ENCODE results near the gene TTC16. TPM values are rescaled to one million over a fixed set of nuclear protein-coding genes. Genes with fewer than 3 reads are reported as not detected.
A peak's percentile ranks its signal among the peaks of the same experiment; 100 is the strongest.

TTC16 gene
- total and polyA plus RNA-seq, 7 donors = 0.01 to 0.10 (median 0.03) TPM; not detected in 4

DNA sequence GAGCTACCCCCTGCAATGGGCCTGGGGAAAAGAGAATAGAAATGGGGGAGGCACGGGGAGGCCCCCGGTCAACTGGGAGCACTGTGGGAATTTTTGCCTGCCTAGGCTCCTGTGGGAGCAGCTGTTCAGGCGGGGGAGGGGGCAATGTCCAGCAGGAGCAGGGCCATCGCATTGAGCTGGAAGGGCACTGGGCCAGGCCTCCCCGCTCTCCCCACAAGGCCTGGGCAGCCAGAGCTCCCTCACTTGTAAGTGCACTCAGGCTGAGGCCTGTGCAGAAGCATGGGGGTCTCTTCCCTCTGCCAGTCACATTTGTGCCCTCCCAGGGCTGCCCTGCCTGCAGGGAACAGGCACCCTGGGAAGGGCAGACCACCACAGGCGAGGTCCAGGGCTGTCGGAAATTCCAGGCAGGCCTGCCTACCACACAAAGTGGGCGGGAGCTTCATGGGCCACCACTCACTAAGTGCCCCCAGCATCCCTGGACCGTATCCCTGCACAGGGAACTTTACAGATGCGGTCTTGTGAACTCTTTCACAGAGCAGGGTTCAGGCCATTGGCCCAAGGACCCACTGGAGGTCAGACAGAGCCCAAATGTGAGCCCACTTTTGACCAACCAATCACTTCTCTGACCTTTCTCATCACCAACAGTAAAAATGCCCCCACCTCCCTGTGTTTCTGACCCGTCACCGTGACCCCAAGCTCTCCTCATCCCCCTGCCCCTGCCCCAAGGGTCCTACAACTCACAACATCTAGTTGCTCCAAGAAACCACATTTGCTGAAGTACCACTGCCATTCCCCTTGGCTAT lies 10.1 kb upstream of the TTC16 start:
- peaks cover 2% of the 10 kb centered on the region for H3K4me1 ChIP-seq
- ATAC-seq = peak in 1 of 4 donors; percentile 7

DNA sequence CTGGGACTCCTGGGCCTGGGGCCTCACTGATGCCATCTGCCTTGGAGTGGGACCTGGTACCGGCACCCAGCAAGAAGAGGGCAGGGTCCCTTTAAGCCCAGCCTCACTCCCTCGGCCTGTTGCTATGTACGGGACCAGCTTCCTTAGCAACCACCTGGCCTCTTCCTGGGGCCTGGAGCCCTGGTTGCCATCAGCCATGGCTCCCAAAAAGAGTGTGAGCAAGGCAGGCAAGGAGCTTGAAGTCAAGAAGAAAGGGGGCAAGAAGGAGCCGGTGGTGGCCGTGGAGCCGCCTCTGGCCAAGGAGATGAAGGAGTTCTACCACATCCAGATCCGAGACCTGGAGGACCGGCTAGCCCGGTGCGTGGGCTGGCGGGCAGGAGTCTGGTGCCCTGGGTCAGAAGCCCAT lies 9.0 kb upstream of the TTC16 start, which contains the start of gene CFAP157:
TSS of gene CFAP157 (plus strand) at position 153 of the 406 bp plus-strand sequence. CDS start at position 197, 44 bp downstream.
- TF ChIP-seq, protein P1, sequence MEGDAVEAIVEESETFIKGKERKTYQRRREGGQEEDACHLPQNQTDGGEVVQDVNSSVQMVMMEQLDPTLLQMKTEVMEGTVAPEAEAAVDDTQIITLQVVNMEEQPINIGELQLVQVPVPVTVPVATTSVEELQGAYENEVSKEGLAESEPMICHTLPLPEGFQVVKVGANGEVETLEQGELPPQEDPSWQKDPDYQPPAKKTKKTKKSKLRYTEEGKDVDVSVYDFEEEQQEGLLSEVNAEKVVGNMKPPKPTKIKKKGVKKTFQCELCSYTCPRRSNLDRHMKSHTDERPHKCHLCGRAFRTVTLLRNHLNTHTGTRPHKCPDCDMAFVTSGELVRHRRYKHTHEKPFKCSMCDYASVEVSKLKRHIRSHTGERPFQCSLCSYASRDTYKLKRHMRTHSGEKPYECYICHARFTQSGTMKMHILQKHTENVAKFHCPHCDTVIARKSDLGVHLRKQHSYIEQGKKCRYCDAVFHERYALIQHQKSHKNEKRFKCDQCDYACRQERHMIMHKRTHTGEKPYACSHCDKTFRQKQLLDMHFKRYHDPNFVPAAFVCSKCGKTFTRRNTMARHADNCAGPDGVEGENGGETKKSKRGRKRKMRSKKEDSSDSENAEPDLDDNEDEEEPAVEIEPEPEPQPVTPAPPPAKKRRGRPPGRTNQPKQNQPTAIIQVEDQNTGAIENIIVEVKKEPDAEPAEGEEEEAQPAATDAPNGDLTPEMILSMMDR (IDR thresholded peaks at IDR 0.05) = no peak

More for the DNA sequence above, 10.1 kb upstream of the TTC16 start:
- Histone ChIP-seq H3K27ac (no peak overlapping the region), H3K27me3 (ENCODE audit: insufficient read depth in 3 of 3, low read length in 2 of 3) (no peaks in the 10 kb centered on the region), H3K36me3 (ENCODE audit: insufficient read depth in 1 of 2, low read depth in 1 of 2) (no peaks in the 10 kb centered on the region), H3K4me3 (no peak overlapping the region), H3K9me3 (no peaks in the 10 kb centered on the region)
- no peak for DNase-seq
- TF ChIP-seq, protein P1 (IDR thresholded peaks at IDR 0.05) = no peak
- intact Hi-C loops (cut with DNase I) = no loop called here
- WGBS, 3 donors = 68 to 75% (median 72%) methylated on average over 12 of the region's 12 CpGs

DNA sequence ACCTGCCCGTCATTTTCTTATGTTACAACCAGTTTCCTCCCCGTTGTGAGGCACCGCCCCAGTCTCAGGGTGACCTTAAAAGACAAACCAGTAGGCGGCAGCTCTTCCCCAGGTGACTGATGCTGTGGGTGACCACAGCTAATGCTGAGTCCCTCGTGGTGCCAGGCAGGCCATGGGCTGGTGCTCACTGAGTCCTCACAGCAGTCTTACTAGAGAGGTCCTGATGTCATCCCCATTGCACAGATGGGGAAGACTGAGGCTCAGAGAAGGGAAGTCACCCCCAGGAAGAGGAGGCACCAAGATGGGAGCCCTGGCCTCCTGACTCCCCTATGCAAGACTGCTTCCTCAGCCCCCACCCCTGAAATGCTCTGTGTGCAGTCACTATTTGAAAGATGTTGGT lies 8.1 kb upstream of the TTC16 start:
- H3K9me3 ChIP-seq = no peaks in the 10 kb centered on the region
- H3K27me3 ChIP-seq (ENCODE audit: insufficient read depth in 3 of 3, low read length in 2 of 3) = no peaks in the 10 kb centered on the region
- H3K4me1 ChIP-seq = no peaks in the 10 kb centered on the region
- H3K27ac ChIP-seq = no peak overlapping the region
- 54 to 65% (median 55%) methylated on average over 5 of the region's 5 CpGs for WGBS, 3 donors
- intact Hi-C loops (cut with DNase I) = no loop called here
- no peak for ATAC-seq
- DNase-seq = no peak
- TF ChIP-seq, protein P1 (IDR thresholded peaks at IDR 0.05) = no peak
- no peaks in the 10 kb centered on the region for H3K36me3 ChIP-seq (ENCODE audit: insufficient read depth in 1 of 2, low read depth in 1 of 2)
- no peak overlapping the region for H3K4me3 ChIP-seq

More for the DNA sequence above, 9.0 kb upstream of the TTC16 start, which contains the start of gene CFAP157:
- Histone ChIP-seq H3K4me1 (no peaks in the 10 kb centered on the region), H3K27ac (no peak within 1 kb of the TSS), H3K4me3 (no peak within 1 kb of the TSS), H3K27me3 (ENCODE audit: insufficient read depth in 3 of 3, low read length in 2 of 3) (no peaks in the 10 kb centered on the region), H3K36me3 (ENCODE audit: insufficient read depth in 1 of 2, low read depth in 1 of 2) (no peaks in the 10 kb centered on the region), H3K9me3 (no peaks in the 10 kb centered on the region)
- WGBS, 3 donors = 68 to 78% (median 71%) methylated on average over 8 to 11 of the region's 11 CpGs
- DNase-seq = no peak
- peak in 1 of 4 donors; percentile 43 for ATAC-seq
- intact Hi-C loops (cut with DNase I) = no loop called here

DNA sequence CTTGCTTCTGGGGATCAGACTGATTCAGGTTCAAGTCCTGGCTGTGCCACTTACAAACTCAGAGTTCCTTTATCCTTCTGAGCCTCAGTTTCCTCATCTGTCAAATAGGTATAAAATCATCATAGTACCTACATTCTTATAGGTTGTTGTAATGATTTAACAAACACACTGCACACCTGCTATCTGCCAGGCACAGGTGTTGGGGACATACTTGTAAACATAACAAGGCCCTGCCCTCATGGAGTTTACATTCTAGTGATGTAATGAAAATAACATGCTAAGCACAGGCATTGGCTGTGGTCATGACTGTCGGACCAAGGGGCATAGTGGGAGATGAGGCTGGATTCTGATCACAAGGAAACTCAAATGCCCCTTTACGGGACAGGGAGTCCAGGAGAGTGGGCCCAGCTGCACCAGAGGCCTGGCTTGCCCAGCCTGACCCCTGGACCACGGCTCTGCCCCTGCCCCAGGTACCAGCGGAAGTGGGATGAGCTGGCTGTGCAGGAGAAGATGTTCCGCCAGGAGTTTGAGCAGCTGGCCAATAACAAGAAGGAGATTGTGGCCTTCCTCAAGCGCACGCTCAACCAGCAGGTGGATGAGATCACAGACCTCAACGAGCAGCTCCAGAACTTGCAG lies 6.8 kb upstream of the TTC16 start:
- Histone ChIP-seq H3K36me3 (ENCODE audit: insufficient read depth in 1 of 2, low read depth in 1 of 2) (no peaks in the 10 kb centered on the region), H3K27me3 (ENCODE audit: insufficient read depth in 3 of 3, low read length in 2 of 3) (no peaks in the 10 kb centered on the region), H3K4me3 (no peak overlapping the region), H3K9me3 (no peaks in the 10 kb centered on the region), H3K4me1 (peaks cover 1% of the 10 kb centered on the region), H3K27ac (no peak overlapping the region)
- intact Hi-C loops (cut with DNase I) = no loop called here
- WGBS, 3 donors = 89 to 93% (median 91%) methylated on average over 8 of the region's 8 CpGs
- TF ChIP-seq, protein P1 (IDR thresholded peaks at IDR 0.05) = no peak
- ATAC-seq (no peak), DNase-seq (no peak)

Data from psoas muscle (tissue), 8 donors.